H1 (cell line): Measurements from ENCODE around the gene LSR. TPM values are rescaled to one million over a fixed set of nuclear protein-coding genes. Genes with fewer than 3 reads are reported as not detected.
A peak's percentile ranks its signal among the peaks of the same experiment; 100 is the strongest.

Experiments
- ATF3 ChIP-seq: IDR thresholded peaks from 2 replicates; pipeline ENCODE4 v1.6.1; 2011; ENCODE audit warnings: low read depth, mild to moderate bottlenecking, low read length; ENCODE audit not compliant: insufficient read depth
- CBX5 ChIP-seq: fragments of 300-800, 300-1000 bp; sonication (generic); IDR thresholded peaks from 2 replicates; pipeline ENCODE4 v1.7.1; 2016; ENCODE audit warnings: antibody characterized with exemption, low read length, low read depth
- CHD1 ChIP-seq: IDR thresholded peaks from 2 replicates; pipeline ENCODE4 v1.6.1; 2012; ENCODE audit warnings: low read depth, low read length, improper control_type of control experiment
- CTCF ChIP-seq, 3 experiments: IDR thresholded peaks; 1 replicate in 2 of 3; 2 replicates in 1 of 3; pipeline versions ENCODE4 v1.5.1 to v1.6.1; 2011; ENCODE audit warnings: low read length in 3 of 3, mild to moderate bottlenecking in 3 of 3, inconsistent platforms in 2 of 3, low read depth in 1 of 3, moderate library complexity in 1 of 3; ENCODE audit not compliant: insufficient read depth in 1 of 3; ENCODE audit errors: control extremely low read depth in 1 of 3
- EP300 ChIP-seq, 2 experiments: IDR thresholded peaks; 1 replicate in 1 of 2; 2 replicates in 1 of 2; pipeline ENCODE4 v1.6.1; 2011 to 2012; ENCODE audit warnings: low read depth in 2 of 2, low read length in 2 of 2, mild to moderate bottlenecking in 2 of 2, borderline replicate concordance in 1 of 2, inconsistent platforms in 1 of 2, moderate library complexity in 1 of 2
- GABPA ChIP-seq: IDR thresholded peaks from 2 replicates; pipeline ENCODE4 v1.6.1; 2011; ENCODE audit warnings: mild to moderate bottlenecking, low read length, moderate library complexity, borderline replicate concordance; ENCODE audit not compliant: insufficient read depth
- GTF2F1 ChIP-seq: IDR thresholded peaks from 2 replicates; pipeline ENCODE4 v1.6.1; 2012; ENCODE audit warnings: low read depth, low read length, improper control_type of control experiment, borderline replicate concordance
- HDAC6 ChIP-seq: IDR thresholded peaks from one replicate; pipeline ENCODE4 v1.7.1; 2012; ENCODE audit warnings: low read depth, mild to moderate bottlenecking, inconsistent platforms, low read length, moderate library complexity
- KDM1A ChIP-seq: fragments of 200-600, 300-600 bp; sonication (generic); IDR thresholded peaks from 2 replicates; pipeline ENCODE4 v1.7.1; 2016; ENCODE audit warnings: mild to moderate bottlenecking, low read length, borderline replicate concordance
- NANOG ChIP-seq: IDR thresholded peaks from 2 replicates; pipeline ENCODE4 v1.6.1; 2011; ENCODE audit warnings: low read length, low read depth, mild to moderate bottlenecking, inconsistent platforms; ENCODE audit not compliant: insufficient read depth, poor library complexity, severe bottlenecking
- NRF1 ChIP-seq: IDR thresholded peaks from 2 replicates; pipeline ENCODE4 v1.6.1; 2011; ENCODE audit warnings: mild to moderate bottlenecking, low read depth, low read length, improper control_type of control experiment
- POLR2AphosphoS5 ChIP-seq: IDR thresholded peaks from 2 replicates; pipeline ENCODE4 v1.6.1; 2011; ENCODE audit warnings: low read depth, low read length
- RAD21 ChIP-seq, 2 experiments: IDR thresholded peaks in 1 of 2; conservative IDR thresholded peaks in 1 of 2; 2 replicates each; pipeline ENCODE4 v1.6.1; 2011; ENCODE audit warnings: low read depth in 2 of 2, low read length in 2 of 2, improper control_type of control experiment in 1 of 2, inconsistent platforms in 1 of 2, mild to moderate bottlenecking in 1 of 2, moderate library complexity in 1 of 2
- RNF2 ChIP-seq: fragments of 200-900, 300-1000 bp; sonication (generic); IDR thresholded peaks from 2 replicates; pipeline ENCODE4 v1.7.1; 2016; ENCODE audit warnings: borderline replicate concordance, low read depth, mild to moderate bottlenecking, antibody characterized with exemption, low read length; ENCODE audit not compliant: poor library complexity, severe bottlenecking; ENCODE audit errors: missing control alignments
- SP1 ChIP-seq: IDR thresholded peaks from 2 replicates; pipeline ENCODE4 v1.6.1; 2011; ENCODE audit warnings: low read depth, low read length
- SP2 ChIP-seq: IDR thresholded peaks from 2 replicates; pipeline ENCODE4 v1.6.1; 2012; ENCODE audit warnings: mild to moderate bottlenecking, low read length, inconsistent platforms
- SUZ12 ChIP-seq: fragments of 200-600 bp; sonication (generic); IDR thresholded peaks from 2 replicates; pipeline ENCODE4 v1.6.1; 2012; ENCODE audit warnings: mild to moderate bottlenecking, inconsistent platforms, low read length, moderate library complexity, mixed read lengths
- TAF1 ChIP-seq: IDR thresholded peaks from 2 replicates; pipeline ENCODE4 v1.6.1; 2011; ENCODE audit warnings: mild to moderate bottlenecking, low read depth, low read length
- TCF12 ChIP-seq: IDR thresholded peaks from 2 replicates; pipeline ENCODE4 v1.6.1; 2011; ENCODE audit warnings: low read depth, mild to moderate bottlenecking, low read length
- polyA plus RNA-seq, 7 experiments: library from polyadenylated mRNA; depleted of rRNA in 3 of 7; stranded (reverse) in 5 of 7; unstranded in 2 of 7; fragments of >200 nt in 5 of 7; fragments of 200-250 nt in 2 of 7; gene quantifications; 1 replicate in 5 of 7; 2 replicates in 1 of 7; 4 replicates in 1 of 7; pipeline versions ENCODE4 v1.2.1 to v1.2.3, GENCODE V29; 2011 to 2013; ENCODE audit warnings: missing spikeins in 2 of 7, mixed read lengths in 2 of 7
- total RNA-seq: library from RNA; stranded (reverse); fragmentation: NEBNext Ultra II Directional; extraction: Animal tissue kit (Norgen Biotek cat#: 25700); gene quantifications from 2 replicates; pipeline ENCODE4 v1.2.1, GENCODE V29; 2021

LSR gene
- total and polyA plus RNA-seq, 2 of the 8 experiments (the other 6 are each of a cell fraction or from before 2014, with no cell fraction given), result 159 to 186 TPM

- TF ChIP-seq EP300 (IDR thresholded peaks at IDR 0.05; ENCODE audit: borderline replicate concordance in 1 of 2, low read depth in 2 of 2, low read length in 2 of 2) (peak in 1 of 2 experiments; percentile 97; a peak in 2 of 3 replicates), SP2 (no peak), KDM1A (no peak), HDAC6 (no peak), ATF3 (no peak), RNF2 (no peak), CBX5 (no peak), SUZ12 (no peak), TCF12 (no peak; the same call in 1 of the 2 replicates), POLR2AphosphoS5 (peak; percentile 96), NRF1 (no peak), SP1 (peak; percentile 84), NANOG (peak; percentile 20), GABPA (peak; percentile 83), GTF2F1 (0 out of 2 replicates have a peak, but pooled peaks have one; percentile 86), TAF1 (peak; percentile 100), CTCF (IDR thresholded peaks at IDR 0.05; ENCODE audit: control extremely low read depth in 1 of 3, insufficient read depth in 1 of 3, low read depth in 1 of 3, low read length in 3 of 3) (peak in 1 of 3 experiments; percentile 19; a peak in 1 of 4 replicates), CHD1 (peak; percentile 93; the same call in 1 of the 2 replicates), RAD21 (IDR thresholded peaks at IDR 0.05 in 1 of 2, conservative IDR thresholded peaks at IDR 0.05 in 1 of 2; ENCODE audit: low read depth in 2 of 2, low read length in 2 of 2) (peak in 1 of 2 experiments; percentile 15; a peak in 1 of 4 replicates)
Measured at GRCh38 chr19:35248310-35249145, at the start of gene LSR (continued).
